GM19372 (cell line): Measurements from ENCODE around the gene TRIM14.
"Not testable (repeated sequence)": the region's sequence is repeated elsewhere in the genome, so short reads cannot be mapped to it uniquely, and the experiment has no call there.

Experiments
- ATAC-seq: cut with Tn5 transposase; IDR thresholded peaks from one replicate; pipeline ENCODE4 v1.9.1; 2021; ENCODE audit warnings: mild to moderate bottlenecking, low read depth, moderate library complexity; ENCODE audit not compliant: unreplicated experiment

TRIM14 gene

DNA sequence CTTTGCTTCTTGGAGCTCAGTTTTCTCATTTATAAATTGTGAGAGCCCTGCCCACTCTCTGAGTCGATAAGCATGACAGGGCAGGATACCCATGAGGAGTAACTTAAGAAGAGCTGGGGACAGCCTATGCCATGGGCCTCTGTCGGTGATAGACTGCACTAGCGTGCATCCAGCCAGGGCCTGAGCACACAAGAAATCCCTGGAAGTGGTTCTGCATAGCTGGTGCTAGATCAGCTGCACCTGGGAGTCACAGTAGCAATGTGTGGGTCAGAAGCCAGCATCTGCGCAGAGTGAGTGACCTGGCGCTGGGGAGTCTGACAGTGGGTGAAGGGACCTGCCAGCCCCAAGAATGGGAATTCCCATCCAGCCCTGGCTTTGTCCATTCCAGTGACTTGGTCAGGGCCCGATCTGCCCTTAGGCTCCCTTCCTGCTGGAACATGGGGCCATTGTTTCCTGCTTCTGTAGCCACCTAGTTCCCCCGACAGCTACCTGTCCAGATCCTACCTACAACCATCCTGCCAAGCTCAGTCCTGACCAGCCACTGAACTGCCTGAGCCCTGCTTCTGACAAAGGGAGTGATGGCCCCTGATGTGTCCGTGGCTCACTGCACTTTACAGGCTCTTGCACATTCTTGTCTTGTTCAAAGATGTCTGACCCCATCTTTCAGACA is 98.4 kb downstream of the TRIM14 start:
- ATAC-seq, result no peak

DNA sequence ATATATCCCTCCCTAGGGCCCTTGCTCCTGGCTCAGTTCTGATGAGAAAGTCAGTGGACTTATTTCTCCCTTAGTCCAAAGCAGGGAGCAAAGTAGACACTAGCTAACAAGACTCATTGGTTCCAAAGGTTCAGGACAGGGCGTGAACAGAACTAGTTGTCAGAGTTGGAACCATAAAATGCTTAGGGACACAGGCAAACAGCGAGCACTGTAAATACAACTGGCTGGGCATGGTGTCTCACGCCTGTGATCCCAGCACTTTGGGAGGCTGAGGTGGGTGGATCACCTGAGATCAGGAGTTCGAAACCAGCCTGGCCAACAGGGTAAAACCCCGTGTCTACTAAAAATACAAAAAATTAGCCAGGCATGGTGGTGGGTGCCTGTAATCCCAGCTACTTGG is 99.2 kb downstream of the TRIM14 start:
- ATAC-seq, result not testable (repeated sequence)
